WTC11 (cell line): ENCODE results near the gene RASSF8. TPM values are rescaled to one million over a fixed set of nuclear protein-coding genes. Genes with fewer than 3 reads are reported as not detected.

Source experiments
- ATAC-seq: fragments of 200-7000 bp; cut with Tn5 transposase; 2 replicates; pipeline ENCODE4 v1.10.0; 2021; ENCODE audit warnings: mild to moderate bottlenecking, moderate library complexity
- CTCF ChIA-PET: fragments of 300-600 bp; sonication (Branson Sonifier 250); formaldehyde crosslinking; loops from one replicate; lab custom pipeline; 2021; ENCODE audit warnings: antibody characterized with exemption; lab: Charles Lee
- POLR2A ChIA-PET: fragments of 350-600 bp; sonication (Branson Sonifier 250); formaldehyde crosslinking; loops from one replicate; lab custom pipeline; 2021; ENCODE audit warnings: antibody characterized with exemption; lab: Charles Lee
- DNase-seq: peaks from one replicate; pipeline ENCODE4 v3.0.0; 2021; ENCODE audit warnings: low spot score
- H3K27ac Mint-ChIP-seq: 2 replicates; pipeline ENCODE4 v1.8.0; 2021; ENCODE audit warnings: mixed read lengths
- H3K27me3 Mint-ChIP-seq: 2 replicates; pipeline ENCODE4 v1.8.0; 2021; ENCODE audit warnings: low read depth, mild to moderate bottlenecking, moderate library complexity, mixed read lengths
- H3K36me3 Mint-ChIP-seq: 2 replicates; pipeline ENCODE4 v1.8.0; 2021; ENCODE audit warnings: mixed read lengths
- H3K4me1 Mint-ChIP-seq: 2 replicates; pipeline ENCODE4 v1.8.0; 2022; ENCODE audit warnings: mixed read lengths
- H3K4me3 Mint-ChIP-seq: 2 replicates; pipeline ENCODE4 v1.8.0; 2021; ENCODE audit warnings: mild to moderate bottlenecking, moderate library complexity, mixed read lengths
- H3K9me3 Mint-ChIP-seq: 2 replicates; pipeline ENCODE4 v1.8.0; 2021; ENCODE audit warnings: mixed read lengths
- ATF3 ChIP-seq: sonication (generic); formaldehyde crosslinking; conservative IDR thresholded peaks from 2 replicates; pipeline ENCODE4 v1.8.1; 2022; ENCODE audit warnings: mild to moderate bottlenecking, missing genetic modification reagents
- ESRRA ChIP-seq: sonication (generic); formaldehyde crosslinking; IDR thresholded peaks from 2 replicates; pipeline ENCODE4 v1.8.1; 2022; ENCODE audit warnings: mild to moderate bottlenecking, missing genetic modification reagents, borderline replicate concordance
- FOXP1 ChIP-seq: sonication (generic); formaldehyde crosslinking; IDR thresholded peaks from 2 replicates; pipeline ENCODE4 v1.8.0; 2022; ENCODE audit warnings: missing genetic modification reagents, mild to moderate bottlenecking, moderate library complexity, borderline replicate concordance
- HMGA2 ChIP-seq: fragments of 250-450 bp; sonication (Bioruptor Pico); IDR thresholded peaks from 2 replicates; pipeline ENCODE4 v1.4.0; 2021; ENCODE audit warnings: mild to moderate bottlenecking, moderate library complexity
- HMGXB4 ChIP-seq: sonication (generic); formaldehyde crosslinking; IDR thresholded peaks from 2 replicates; pipeline ENCODE4 v1.8.1; 2023; ENCODE audit warnings: mild to moderate bottlenecking, moderate library complexity, missing genetic modification reagents
- KAT7 ChIP-seq: sonication (generic); formaldehyde crosslinking; IDR thresholded peaks from 2 replicates; pipeline ENCODE4 v1.8.1; 2023; ENCODE audit warnings: missing genetic modification reagents, mild to moderate bottlenecking, borderline replicate concordance
- NR3C1 ChIP-seq: sonication (generic); formaldehyde crosslinking; conservative IDR thresholded peaks from 2 replicates; pipeline ENCODE4 v1.8.1; 2023; ENCODE audit warnings: low read depth, mild to moderate bottlenecking, missing genetic modification reagents
- RORB ChIP-seq: fragments of 250-450 bp; sonication (Bioruptor Pico); IDR thresholded peaks from 2 replicates; pipeline ENCODE4 v1.9.0; 2021; ENCODE audit warnings: mild to moderate bottlenecking
- SOX15 ChIP-seq: fragments of 250-450 bp; sonication (Bioruptor Pico); IDR thresholded peaks from 2 replicates; pipeline ENCODE4 v1.9.0; 2021; ENCODE audit warnings: mild to moderate bottlenecking
- TCF7 ChIP-seq: sonication (generic); formaldehyde crosslinking; IDR thresholded peaks from 2 replicates; pipeline ENCODE4 v1.8.0; 2022; ENCODE audit warnings: mild to moderate bottlenecking, low read depth, missing genetic modification reagents, moderate library complexity
- TEAD4 ChIP-seq: sonication (generic); formaldehyde crosslinking; IDR thresholded peaks from 2 replicates; pipeline ENCODE4 v1.8.0; 2022; ENCODE audit warnings: mild to moderate bottlenecking, missing genetic modification reagents
- ZBTB43 ChIP-seq: sonication (generic); formaldehyde crosslinking; IDR thresholded peaks from 2 replicates; pipeline ENCODE4 v1.8.1; 2023; ENCODE audit warnings: mild to moderate bottlenecking, missing genetic modification reagents
- ZNF416 ChIP-seq: fragments of 250-450 bp; sonication (Bioruptor Pico); IDR thresholded peaks from 2 replicates; pipeline ENCODE4 v1.9.0; 2021; ENCODE audit warnings: mild to moderate bottlenecking, inconsistent platforms
- total RNA-seq: library from RNA; stranded (reverse); gene quantifications from 3 replicates; pipeline ENCODE4 v1.2.3, GENCODE V29; 2021
- TF ChIP-seq, protein P1 (sequence below): sonication (generic); formaldehyde crosslinking; IDR thresholded peaks from 2 replicates; pipeline ENCODE4 v1.8.1; 2022; ENCODE audit warnings: mild to moderate bottlenecking, missing genetic modification reagents, moderate library complexity, borderline replicate concordance
- TF ChIP-seq, protein P2 (sequence below): fragments of 250-450 bp; sonication (Bioruptor Pico); IDR thresholded peaks from 2 replicates; pipeline ENCODE4 v1.9.0; 2021; ENCODE audit warnings: moderate library complexity, mild to moderate bottlenecking, inconsistent platforms, borderline replicate concordance
- TF ChIP-seq, protein P3 (sequence below): fragments of 250-450 bp; sonication (Bioruptor Pico); IDR thresholded peaks from 2 replicates; pipeline ENCODE4 v1.9.0; 2021; ENCODE audit warnings: mild to moderate bottlenecking
- TF ChIP-seq, protein P4 (sequence below): sonication (generic); formaldehyde crosslinking; IDR thresholded peaks from 2 replicates; pipeline ENCODE4 v1.8.0; 2022; ENCODE audit warnings: mild to moderate bottlenecking, missing genetic modification reagents
- TF ChIP-seq, protein P5 (sequence below): sonication (generic); formaldehyde crosslinking; IDR thresholded peaks from 2 replicates; pipeline ENCODE4 v1.8.0; 2023; ENCODE audit warnings: missing genetic modification reagents

Gene RASSF8
- total RNA-seq, 1 experiment from 2014 or later: 48.6 TPM

- TF ChIP-seq ATF3 (CRISPR knock-in tag) (no peak), TCF7 (CRISPR knock-in tag) (no peak)
These were observed 2.5 kb downstream of the RASSF8 start (continued) for GRCh38 chr12:25960961-25961360.

GRCh38 chr12:25962932-25963525 is 4.5 kb downstream of the RASSF8 start:
- no peak for ATAC-seq
- Mint-ChIP-seq H3K9me3 (peaks cover 17% of the 10 kb centered on the region), H3K4me1 (peaks cover 45% of the 10 kb centered on the region)

DNA sequence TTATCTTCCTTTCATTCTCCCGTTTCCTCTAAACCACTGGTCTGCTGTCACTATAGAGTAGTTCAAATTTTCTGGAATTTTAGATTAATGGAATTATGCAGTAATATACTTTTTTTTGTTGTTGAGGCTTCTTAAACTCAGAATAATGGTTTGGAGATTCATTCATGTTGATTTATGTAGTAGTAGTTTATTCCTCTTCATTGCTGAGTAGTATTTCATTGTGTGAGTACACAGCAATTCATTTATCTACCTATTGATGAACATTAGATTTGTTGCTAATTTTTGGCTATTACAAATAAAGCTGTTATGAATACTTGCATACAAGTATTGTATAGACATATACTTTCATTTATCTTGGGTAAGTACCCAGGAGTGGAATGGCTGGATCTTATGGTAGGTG is 7.2 kb downstream of the RASSF8 start:
- Mint-ChIP-seq H3K27ac (no peak overlapping the region), H3K36me3 (peaks cover 21% of the 10 kb centered on the region), H3K4me1 (peaks cover 57% of the 10 kb centered on the region), H3K9me3 (peaks cover 17% of the 10 kb centered on the region), H3K27me3 (peaks cover 3% of the 10 kb centered on the region; the same call in 1 of the 2 replicates), H3K4me3 (no peak overlapping the region)
- no peak for ATAC-seq
- ChIA-PET POLR2A (interaction anchor here (0.6 kb wide), 1 partner anchor 482 kb away, joined by 3 read pairs; no protein-coding TSS in a partner anchor), CTCF (no interaction called here)
- no peak for DNase-seq
- TF ChIP-seq, protein P1, sequence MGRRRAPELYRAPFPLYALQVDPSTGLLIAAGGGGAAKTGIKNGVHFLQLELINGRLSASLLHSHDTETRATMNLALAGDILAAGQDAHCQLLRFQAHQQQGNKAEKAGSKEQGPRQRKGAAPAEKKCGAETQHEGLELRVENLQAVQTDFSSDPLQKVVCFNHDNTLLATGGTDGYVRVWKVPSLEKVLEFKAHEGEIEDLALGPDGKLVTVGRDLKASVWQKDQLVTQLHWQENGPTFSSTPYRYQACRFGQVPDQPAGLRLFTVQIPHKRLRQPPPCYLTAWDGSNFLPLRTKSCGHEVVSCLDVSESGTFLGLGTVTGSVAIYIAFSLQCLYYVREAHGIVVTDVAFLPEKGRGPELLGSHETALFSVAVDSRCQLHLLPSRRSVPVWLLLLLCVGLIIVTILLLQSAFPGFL (CRISPR knock-in tag): no peak

More at GRCh38 chr12:25962932-25963525, 4.5 kb downstream of the RASSF8 start:
- Mint-ChIP-seq H3K27ac (peak overlapping the region; percentile 82), H3K4me3 (no peak overlapping the region), H3K36me3 (peaks cover 21% of the 10 kb centered on the region), H3K27me3 (peaks cover 3% of the 10 kb centered on the region; the same call in 1 of the 2 replicates)
- ChIA-PET CTCF (interaction anchor here (0.7 to 1.1 kb wide), 3 partner anchors 30 to 1357 kb away, joined by 3 to 5 read pairs (median 5); no protein-coding TSS in a partner anchor), POLR2A (interaction anchor here (0.7 kb wide), 1 partner anchor 123 kb away, joined by 4 read pairs; no protein-coding TSS in a partner anchor)
- no peak for DNase-seq
- TF ChIP-seq SOX15 (CRISPR knock-in tag) (no peak), FOXP1 (no peak), ZBTB43 (CRISPR knock-in tag) (no peak)
- TF ChIP-seq, protein P2, sequence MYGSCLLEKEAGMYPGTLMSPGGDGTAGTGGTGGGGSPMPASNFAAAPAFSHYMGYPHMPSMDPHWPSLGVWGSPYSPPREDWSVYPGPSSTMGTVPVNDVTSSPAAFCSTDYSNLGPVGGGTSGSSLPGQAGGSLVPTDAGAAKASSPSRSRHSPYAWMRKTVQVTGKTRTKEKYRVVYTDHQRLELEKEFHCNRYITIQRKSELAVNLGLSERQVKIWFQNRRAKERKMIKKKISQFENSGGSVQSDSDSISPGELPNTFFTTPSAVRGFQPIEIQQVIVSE: no peak
- TF ChIP-seq, protein P3, sequence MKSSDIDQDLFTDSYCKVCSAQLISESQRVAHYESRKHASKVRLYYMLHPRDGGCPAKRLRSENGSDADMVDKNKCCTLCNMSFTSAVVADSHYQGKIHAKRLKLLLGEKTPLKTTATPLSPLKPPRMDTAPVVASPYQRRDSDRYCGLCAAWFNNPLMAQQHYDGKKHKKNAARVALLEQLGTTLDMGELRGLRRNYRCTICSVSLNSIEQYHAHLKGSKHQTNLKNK (CRISPR knock-in tag): no peak
- TF ChIP-seq, protein P1 (CRISPR knock-in tag): no peak
- TF ChIP-seq, protein P4, sequence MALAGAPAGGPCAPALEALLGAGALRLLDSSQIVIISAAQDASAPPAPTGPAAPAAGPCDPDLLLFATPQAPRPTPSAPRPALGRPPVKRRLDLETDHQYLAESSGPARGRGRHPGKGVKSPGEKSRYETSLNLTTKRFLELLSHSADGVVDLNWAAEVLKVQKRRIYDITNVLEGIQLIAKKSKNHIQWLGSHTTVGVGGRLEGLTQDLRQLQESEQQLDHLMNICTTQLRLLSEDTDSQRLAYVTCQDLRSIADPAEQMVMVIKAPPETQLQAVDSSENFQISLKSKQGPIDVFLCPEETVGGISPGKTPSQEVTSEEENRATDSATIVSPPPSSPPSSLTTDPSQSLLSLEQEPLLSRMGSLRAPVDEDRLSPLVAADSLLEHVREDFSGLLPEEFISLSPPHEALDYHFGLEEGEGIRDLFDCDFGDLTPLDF (CRISPR knock-in tag): no peak

DNA sequence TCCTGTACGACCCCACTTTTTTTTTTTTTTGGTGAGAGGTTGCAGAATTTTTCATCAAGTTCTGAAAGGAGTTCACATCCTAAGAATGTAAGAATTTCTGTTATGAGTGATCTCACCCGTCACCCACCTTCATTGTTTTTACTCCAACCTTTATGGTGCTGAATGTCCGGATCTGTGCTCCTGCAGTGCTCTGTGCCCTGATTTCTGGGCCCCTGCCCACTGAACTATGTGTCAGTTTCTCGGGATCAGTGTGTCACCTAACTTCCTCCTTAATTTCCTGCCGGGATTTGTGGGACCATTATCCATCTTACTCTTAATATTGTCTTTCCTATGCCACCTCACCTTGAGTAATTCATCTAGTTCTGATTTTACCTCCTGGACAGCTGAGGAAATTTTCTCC is 11.6 kb downstream of the RASSF8 start:
- peaks cover 59% of the 10 kb centered on the region for H3K4me1 Mint-ChIP-seq
- H3K27ac Mint-ChIP-seq: no peak overlapping the region; the same call in 1 of the 2 replicates
- no peaks in the 10 kb centered on the region for H3K27me3 Mint-ChIP-seq
- TF ChIP-seq HMGXB4 (no peak), HMGA2 (CRISPR knock-in tag) (no peak), ZNF416 (no peak), RORB (no peak), ESRRA (CRISPR knock-in tag) (no peak), KAT7 (CRISPR knock-in tag) (no peak), TEAD4 (CRISPR knock-in tag) (no peak), NR3C1 (CRISPR knock-in tag) (no peak), SOX15 (CRISPR knock-in tag) (no peak)
- TF ChIP-seq, protein P5, sequence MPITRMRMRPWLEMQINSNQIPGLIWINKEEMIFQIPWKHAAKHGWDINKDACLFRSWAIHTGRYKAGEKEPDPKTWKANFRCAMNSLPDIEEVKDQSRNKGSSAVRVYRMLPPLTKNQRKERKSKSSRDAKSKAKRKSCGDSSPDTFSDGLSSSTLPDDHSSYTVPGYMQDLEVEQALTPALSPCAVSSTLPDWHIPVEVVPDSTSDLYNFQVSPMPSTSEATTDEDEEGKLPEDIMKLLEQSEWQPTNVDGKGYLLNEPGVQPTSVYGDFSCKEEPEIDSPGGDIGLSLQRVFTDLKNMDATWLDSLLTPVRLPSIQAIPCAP: no peak
- no peak for ATAC-seq
- CTCF ChIA-PET: no interaction called here
- peaks cover 7% of the 10 kb centered on the region for H3K36me3 Mint-ChIP-seq
- POLR2A ChIA-PET: no interaction called here
- H3K4me3 Mint-ChIP-seq: no peak overlapping the region
- H3K9me3 Mint-ChIP-seq: peaks cover 5% of the 10 kb centered on the region
- DNase-seq: no peak
